ENCODE results near the gene PDZRN3.

- TF ChIP-seq CTCF (IDR thresholded peaks at IDR 0.05) (no peak), POLR2A (IDR thresholded peaks at IDR 0.05) (no peak)
Observed at GRCh38 chr3:73582535-73582934, 42.2 kb downstream of the PDZRN3 start.

All from Peyer's patch (tissue), 4 donors.